ENCODE data around the gene RPRML. TPM values are rescaled to one million over a fixed set of nuclear protein-coding genes. Genes with fewer than 3 reads are reported as not detected.
"Not testable (repeated sequence)": the region's sequence is repeated elsewhere in the genome, so short reads cannot be mapped to it uniquely, and the experiment has no call there.

Gene RPRML
- polyA plus RNA-seq, 4 donors = 0.06 TPM; not detected in 3

- peak in 1 of 4 donors; percentile 35 for DNase-seq (ENCODE audit: low read depth in 4 of 4, low spot score in 3 of 4)
These were observed 1.7 kb downstream of the RPRML start for GRCh38 chr17:46977348-46977747.

DNA sequence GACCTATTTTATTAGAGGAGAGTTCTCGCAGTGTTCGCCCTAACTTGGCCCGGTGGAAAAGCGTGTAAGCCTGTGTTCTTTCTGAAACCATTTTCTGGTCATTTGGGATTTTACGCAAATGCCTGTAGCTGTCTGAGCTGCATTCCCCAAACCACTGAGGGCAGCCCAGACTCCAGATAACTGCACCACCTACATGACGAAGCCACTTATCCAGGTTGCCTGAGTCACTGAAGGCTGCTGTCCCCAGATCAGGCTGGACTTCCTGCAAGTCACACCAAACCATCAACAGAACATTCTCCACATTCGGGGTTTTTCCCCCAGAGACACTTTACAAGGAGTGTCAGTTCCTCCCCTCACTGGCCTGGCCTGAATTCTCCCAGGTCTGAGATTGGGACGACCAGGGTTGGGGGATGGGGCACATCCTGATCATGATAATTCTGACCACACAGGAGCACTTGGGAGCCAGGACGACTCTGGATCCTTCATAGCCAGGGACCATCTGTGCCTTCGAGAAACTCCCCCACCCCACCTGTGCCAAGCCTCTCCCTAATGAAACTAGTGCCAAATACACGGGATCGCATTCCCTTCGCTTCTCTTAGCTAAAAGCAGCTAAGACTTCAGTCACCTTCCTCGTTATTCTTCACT lies 2.3 kb downstream of the RPRML start:
- no peak for DNase-seq (ENCODE audit: low read depth in 4 of 4, low spot score in 3 of 4)

DNA sequence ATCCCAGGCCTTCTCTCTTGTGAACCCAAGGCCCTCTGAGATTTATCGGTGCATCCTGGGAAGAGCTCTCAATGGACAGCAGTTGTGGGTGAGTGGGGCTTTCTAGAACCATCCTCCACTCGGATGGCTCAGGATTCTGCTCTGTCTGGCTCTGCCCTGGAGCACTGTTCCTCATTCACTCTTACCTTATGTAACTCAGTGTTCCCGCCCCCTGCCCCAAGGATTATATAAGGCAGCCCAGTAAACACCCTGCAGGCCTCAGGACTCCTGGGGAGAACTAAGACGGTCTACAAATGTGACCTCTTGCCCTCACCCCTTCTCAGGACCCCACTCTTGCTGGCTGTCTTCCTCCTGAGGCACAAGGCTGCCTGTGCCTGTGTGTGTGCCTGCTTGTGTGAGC lies 3.8 kb downstream of the RPRML start:
- no peak for DNase-seq (ENCODE audit: low read depth in 4 of 4, low spot score in 3 of 4)

DNA sequence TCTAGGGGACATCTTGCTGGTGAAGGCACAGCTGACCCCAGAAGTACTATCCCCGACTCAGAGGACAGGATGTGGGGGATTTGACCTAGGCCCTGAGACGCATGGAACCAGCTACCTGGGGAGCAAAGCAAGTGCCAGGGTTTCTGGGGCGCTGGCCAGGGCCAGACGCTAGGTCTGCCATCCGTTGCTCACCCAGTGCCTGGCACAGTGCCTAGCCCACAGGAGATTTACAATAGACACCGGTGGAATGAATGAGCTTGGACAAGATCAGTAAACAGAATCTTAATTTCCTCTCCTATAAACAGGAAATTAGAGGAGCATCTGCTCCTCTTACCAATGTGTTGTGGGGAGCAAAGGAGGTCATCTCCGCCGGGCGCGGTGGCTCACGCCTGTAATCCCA lies 5.0 kb downstream of the RPRML start:
- DNase-seq (ENCODE audit: low read depth in 4 of 4, low spot score in 3 of 4) = no peak

DNA sequence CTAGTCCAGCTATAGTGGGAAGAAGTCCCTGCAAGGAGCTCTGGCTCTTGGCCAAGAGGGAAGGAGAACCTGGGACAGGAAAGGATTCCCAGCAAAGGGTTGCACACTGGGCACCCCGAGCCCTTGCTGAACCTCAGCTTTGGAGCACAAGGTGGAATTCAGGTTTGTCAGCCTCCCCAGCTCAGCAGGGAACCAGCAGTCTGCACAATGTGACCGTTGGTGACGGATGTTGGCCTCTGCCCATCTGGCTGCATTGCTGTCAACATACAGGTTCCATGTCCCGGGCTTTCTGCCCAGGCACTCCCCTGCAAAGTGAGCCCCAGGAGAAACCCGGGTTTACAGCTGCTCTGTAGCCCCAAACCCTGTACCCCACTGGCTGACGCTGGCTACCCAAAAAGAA lies 6.7 kb downstream of the RPRML start:
- DNase-seq (ENCODE audit: low read depth in 4 of 4, low spot score in 3 of 4) = no peak

DNA sequence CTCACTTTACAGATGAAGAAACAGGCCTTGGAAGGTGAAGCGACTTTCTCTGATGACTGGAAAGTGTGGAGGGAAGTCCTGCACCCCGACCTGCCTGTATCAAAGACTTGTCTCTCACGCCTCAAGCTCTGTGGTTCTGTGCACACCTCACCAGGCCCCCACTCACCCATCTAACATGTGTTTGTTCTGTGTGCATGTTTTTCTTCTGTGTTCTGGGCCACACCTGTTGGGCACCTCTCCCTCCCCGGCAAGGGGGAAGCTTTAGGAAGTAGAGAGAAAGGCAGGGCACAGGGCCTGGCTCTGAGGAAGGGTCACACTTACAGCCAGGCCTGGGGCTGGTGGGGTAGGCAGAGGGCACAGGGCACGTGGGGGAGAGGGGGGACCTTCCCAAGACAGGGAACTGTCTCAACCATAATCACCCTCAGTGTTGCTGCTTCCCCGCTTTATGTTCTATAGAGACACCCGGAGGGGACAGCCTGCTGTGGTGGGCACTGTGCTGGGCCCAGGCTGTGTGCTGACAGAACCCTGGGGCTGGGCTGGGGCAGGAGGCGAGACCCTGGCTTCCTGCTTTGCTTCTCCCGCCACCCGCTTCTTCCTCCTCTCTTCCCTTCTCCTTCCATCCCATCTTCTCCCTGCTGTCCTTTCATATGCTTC lies 7.3 kb downstream of the RPRML start:
- no peak for DNase-seq (ENCODE audit: low read depth in 4 of 4, low spot score in 3 of 4)

DNA sequence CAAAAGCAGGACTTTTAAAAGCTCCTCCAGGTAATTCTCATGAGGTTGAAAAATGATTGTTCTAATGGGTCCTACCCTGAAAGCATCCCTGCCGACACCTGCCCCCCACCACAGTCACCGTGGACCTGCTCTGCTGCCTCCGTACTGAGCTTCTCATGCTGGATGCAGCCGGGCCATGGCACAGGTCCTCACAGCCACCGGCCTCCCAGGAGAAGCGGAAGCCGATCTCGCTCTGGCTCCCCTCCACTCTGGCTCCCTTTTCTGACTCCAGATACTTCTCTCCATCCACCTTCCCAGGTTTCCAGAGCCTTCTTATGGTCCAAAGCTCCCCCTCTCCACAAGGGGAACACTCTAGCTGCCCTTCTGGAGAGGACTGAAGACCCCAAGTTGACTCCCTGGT lies 10.2 kb downstream of the RPRML start:
- no peak for DNase-seq (ENCODE audit: low read depth in 4 of 4, low spot score in 3 of 4)

GRCh38 chr17:46968224-46968834 lies 10.7 kb downstream of the RPRML start:
- no peak for DNase-seq (ENCODE audit: low read depth in 4 of 4, low spot score in 3 of 4)

DNA sequence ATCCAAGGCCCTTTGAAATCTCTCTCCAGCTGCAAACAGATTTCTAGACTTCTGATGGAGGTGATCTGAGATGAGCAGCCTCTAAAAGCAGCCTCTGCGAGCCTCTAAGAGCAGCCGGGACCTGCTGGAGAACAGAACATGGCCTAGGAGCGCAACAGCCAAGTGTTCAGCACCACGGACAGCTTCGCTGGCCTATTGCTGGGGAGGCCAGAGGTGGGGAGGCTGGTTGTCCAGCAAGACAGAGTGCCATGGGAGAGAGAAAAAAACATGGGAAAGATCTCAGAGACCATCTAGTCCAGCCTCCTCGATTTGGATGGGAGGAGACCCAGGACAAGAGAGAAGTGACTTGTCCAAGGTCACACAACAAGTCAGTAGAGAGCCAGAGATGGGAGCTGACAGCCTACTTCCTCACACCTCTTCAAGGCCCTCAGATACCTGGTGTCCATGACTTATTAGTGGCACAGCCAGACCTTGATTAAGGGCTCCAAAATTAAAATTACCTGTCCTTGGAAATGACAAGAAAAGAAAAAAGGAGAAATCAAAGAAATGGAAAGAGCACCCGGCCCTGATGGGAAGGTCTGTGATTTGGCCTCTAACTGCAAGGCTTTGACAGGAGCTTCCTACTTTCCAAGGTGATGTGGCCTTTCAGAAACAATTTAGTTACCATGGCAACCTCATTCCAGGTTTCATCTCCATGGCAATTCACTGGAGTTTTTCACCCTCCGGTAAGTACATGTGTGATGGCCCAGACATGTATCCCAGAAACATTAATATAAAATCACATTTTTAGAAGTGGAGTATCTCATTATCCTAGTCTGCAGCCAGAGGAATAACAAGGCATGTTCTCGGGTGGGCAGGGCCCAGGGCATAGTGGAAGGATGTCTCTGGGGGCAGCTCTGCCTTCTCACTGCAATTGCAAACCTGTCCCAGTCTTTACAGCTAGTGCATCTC lies 14.5 kb downstream of the RPRML start:
- no peak for DNase-seq (ENCODE audit: low read depth in 4 of 4, low spot score in 3 of 4)

- DNase-seq (ENCODE audit: low read depth in 4 of 4, low spot score in 3 of 4) = no peak
These were observed 15.5 kb downstream of the RPRML start for GRCh38 chr17:46963571-46963970.

- DNase-seq (ENCODE audit: low read depth in 4 of 4, low spot score in 3 of 4) = no peak
These were observed 16.7 kb downstream of the RPRML start for GRCh38 chr17:46962374-46962790.

GRCh38 chr17:46960152-46960551 lies 18.9 kb downstream of the RPRML start:
- no peak for DNase-seq (ENCODE audit: low read depth in 4 of 4, low spot score in 3 of 4)

DNA sequence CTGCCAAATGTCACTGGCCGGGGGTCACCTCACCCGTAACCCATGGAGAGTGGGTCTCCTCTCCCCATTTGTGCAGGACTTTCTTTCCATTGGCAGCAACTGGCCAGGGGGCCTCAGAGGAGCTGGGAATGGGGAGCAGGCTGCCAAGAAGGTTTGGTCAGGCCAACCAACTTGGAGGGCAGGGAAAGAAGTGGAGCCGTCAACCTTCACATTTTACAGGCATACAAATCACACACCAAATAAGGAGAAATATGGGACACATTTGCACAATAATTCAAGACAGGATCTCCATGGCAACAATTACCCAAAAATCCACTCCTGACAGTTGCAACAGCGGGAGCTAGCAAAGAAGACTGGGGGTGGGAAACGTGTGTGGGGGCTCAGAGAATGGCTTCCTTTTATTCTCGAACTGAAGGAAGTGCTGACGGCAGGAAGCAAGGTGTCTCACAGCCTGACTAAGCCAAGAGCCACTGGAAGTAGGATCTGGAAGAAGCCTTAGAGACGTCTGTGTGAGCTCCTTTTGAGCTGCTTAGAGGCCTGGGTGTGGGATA lies 20.9 kb downstream of the RPRML start:
- DNase-seq (ENCODE audit: low read depth in 4 of 4, low spot score in 3 of 4) = no peak

GRCh38 chr17:46953191-46953590 lies 25.9 kb downstream of the RPRML start:
- not testable (repeated sequence) for DNase-seq (ENCODE audit: low read depth in 4 of 4, low spot score in 3 of 4)

- DNase-seq (ENCODE audit: low read depth in 4 of 4, low spot score in 3 of 4) = no peak
These were observed 26.9 kb downstream of the RPRML start for GRCh38 chr17:46952115-46952514.

DNA sequence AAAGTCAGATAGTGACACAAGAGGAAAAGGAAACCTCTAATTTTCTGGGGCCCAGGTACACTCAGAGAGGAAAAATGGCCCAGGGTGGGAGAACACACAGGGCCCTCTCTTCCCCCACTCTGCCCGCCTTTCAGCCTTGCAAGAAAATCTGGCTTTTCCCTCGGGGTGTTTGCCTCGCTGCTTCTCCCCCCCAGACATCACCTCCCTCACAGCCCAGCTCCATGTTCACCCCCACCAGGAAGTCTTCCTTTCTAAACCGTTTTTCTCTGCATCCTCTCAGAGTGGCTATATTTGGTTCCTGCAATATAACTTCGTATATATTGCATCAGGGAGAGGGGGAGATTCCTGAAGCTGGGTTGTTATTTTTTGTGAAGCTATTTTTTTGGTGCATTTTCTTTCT lies 27.3 kb downstream of the RPRML start:
- DNase-seq (ENCODE audit: low read depth in 4 of 4, low spot score in 3 of 4) = no peak

GRCh38 chr17:46950997-46951621 lies 27.9 kb downstream of the RPRML start:
- no peak for DNase-seq (ENCODE audit: low read depth in 4 of 4, low spot score in 3 of 4)

DNA sequence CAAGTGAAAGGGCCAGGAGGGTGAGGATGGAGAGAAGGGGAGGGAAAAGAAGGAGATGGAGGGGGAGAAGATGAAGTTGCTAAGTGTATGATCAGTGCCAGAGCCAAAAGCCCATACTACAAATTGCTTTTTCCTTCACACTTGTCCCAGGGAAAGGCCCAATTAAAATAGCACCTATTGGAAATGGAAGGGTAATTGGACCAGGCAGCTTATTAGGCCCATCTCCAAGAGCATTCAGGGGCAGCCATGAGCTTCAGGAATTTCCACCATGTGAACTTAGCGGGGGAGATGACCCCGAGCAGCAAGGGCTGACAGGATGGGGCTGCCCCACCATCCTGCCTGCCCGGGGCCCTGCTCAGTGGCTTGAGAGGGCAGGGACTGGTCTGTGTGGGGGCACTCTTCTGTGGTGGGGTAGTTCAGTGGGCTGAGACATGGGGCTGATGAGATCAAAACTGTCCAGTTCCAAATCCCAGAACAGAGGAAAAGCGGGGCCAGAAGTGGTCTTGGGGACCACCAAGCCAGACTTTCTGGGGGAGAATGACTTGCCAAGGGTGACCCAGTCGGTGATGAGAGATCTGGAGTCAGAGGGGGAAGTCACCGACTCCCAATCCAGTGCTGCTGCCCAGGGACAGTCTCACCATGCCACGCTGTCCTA lies 28.6 kb downstream of the RPRML start:
- DNase-seq (ENCODE audit: low read depth in 4 of 4, low spot score in 3 of 4) = no peak

GRCh38 chr17:46949291-46950174 lies 29.5 kb downstream of the RPRML start:
- no peak for DNase-seq (ENCODE audit: low read depth in 4 of 4, low spot score in 3 of 4)

Measured in right renal pelvis (tissue), 4 donors.